ENCODE results near the gene GZF1.

The GZF1 gene

GRCh38 chr20:23356203-23356602 lies 5.8 kb upstream of the GZF1 start:
- FAIRE-seq = no peak
- TF ChIP-seq POLR2A (IDR thresholded peaks at IDR 0.05; ENCODE audit: low read depth, low read length) (peak; percentile 33; the same call in 1 of the 2 replicates), POLR2AphosphoS5 (IDR thresholded peaks at IDR 0.05; ENCODE audit: low read depth, low read length) (no peak)
- no peak for DNase-seq (ENCODE audit: insufficient read length, low spot score)

- TF ChIP-seq POLR2AphosphoS5 (IDR thresholded peaks at IDR 0.05; ENCODE audit: low read depth, low read length) (peak; percentile 81), POLR2A (IDR thresholded peaks at IDR 0.05; ENCODE audit: low read depth, low read length) (peak; percentile 80), SPI1 (IDR thresholded peaks at IDR 0.05; ENCODE audit: low read depth, low read length) (no peak), POU2F2 (IDR thresholded peaks at IDR 0.05; ENCODE audit: low read depth, low read length) (peak; percentile 43; the same call in 1 of the 2 replicates)
- FAIRE-seq = peak; percentile 93
- DNase-seq (ENCODE audit: insufficient read length, low spot score) = peak; percentile 88
Observed at GRCh38 chr20:23357767-23358562, 4.0 kb upstream of the GZF1 start.

- FAIRE-seq (no peak), DNase-seq (ENCODE audit: insufficient read length, low spot score) (no peak)
- no peak for TF ChIP-seq POU2F2 (IDR thresholded peaks at IDR 0.05; ENCODE audit: low read depth, low read length)
- TF ChIP-seq SPI1 (IDR thresholded peaks at IDR 0.05; ENCODE audit: low read depth, low read length) = no peak
- TF ChIP-seq TAF1 (IDR thresholded peaks at IDR 0.05; ENCODE audit: low read depth, low read length) = no peak
- TF ChIP-seq PAX5 (IDR thresholded peaks at IDR 0.05; ENCODE audit: insufficient read depth, low read length, severe bottlenecking) = no peak
- no peak for TF ChIP-seq POLR2A (IDR thresholded peaks at IDR 0.05; ENCODE audit: low read depth, low read length)
- no peak for TF ChIP-seq POLR2AphosphoS5 (IDR thresholded peaks at IDR 0.05; ENCODE audit: low read depth, low read length)
Observed at GRCh38 chr20:23358563-23358906, 3.4 kb upstream of the GZF1 start.

- TF ChIP-seq SPI1 (IDR thresholded peaks at IDR 0.05; ENCODE audit: low read depth, low read length) (no peak), POU2F2 (IDR thresholded peaks at IDR 0.05; ENCODE audit: low read depth, low read length) (peak; percentile 52; the same call in 1 of the 2 replicates)
- no peak for DNase-seq (ENCODE audit: insufficient read length, low spot score)
- no peak for FAIRE-seq
Observed at GRCh38 chr20:23358923-23359593, 2.9 kb upstream of the GZF1 start.

- FAIRE-seq = no peak
- TF ChIP-seq SPI1 (IDR thresholded peaks at IDR 0.05; ENCODE audit: low read depth, low read length) = no peak
- no peak for DNase-seq (ENCODE audit: insufficient read length, low spot score)
Observed at GRCh38 chr20:23360531-23360930, 1.5 kb upstream of the GZF1 start.

DNA sequence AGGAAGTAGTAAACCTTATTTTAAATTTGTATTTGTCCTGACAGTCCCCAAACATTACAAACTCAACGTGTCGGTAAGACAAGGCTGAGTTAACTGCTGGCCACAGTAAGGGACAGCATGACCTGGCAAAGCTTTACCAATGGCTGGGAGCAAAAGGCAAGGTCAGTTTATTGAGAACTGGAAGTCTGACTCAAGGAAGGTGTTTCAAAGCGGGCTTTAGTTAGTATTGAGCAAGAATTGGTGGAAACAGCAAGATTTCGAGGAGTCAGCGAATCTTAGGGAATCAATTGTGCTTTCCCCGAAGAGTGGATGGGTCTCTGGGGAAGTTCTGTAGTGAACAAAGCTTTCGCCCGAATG lies 885 bp upstream of the GZF1 start:
- no peak for DNase-seq (ENCODE audit: insufficient read length, low spot score)
- no peak for FAIRE-seq
- no peak for TF ChIP-seq POLR2AphosphoS5 (IDR thresholded peaks at IDR 0.05; ENCODE audit: low read depth, low read length)
- no peak for TF ChIP-seq TAF1 (IDR thresholded peaks at IDR 0.05; ENCODE audit: low read depth, low read length)
- no peak for TF ChIP-seq SPI1 (IDR thresholded peaks at IDR 0.05; ENCODE audit: low read depth, low read length)
- TF ChIP-seq POLR2A (IDR thresholded peaks at IDR 0.05; ENCODE audit: low read depth, low read length) = no peak
- no peak for TF ChIP-seq POU2F2 (IDR thresholded peaks at IDR 0.05; ENCODE audit: low read depth, low read length)
- no peak for TF ChIP-seq PAX5 (IDR thresholded peaks at IDR 0.05; ENCODE audit: insufficient read depth, low read length, severe bottlenecking)

DNA sequence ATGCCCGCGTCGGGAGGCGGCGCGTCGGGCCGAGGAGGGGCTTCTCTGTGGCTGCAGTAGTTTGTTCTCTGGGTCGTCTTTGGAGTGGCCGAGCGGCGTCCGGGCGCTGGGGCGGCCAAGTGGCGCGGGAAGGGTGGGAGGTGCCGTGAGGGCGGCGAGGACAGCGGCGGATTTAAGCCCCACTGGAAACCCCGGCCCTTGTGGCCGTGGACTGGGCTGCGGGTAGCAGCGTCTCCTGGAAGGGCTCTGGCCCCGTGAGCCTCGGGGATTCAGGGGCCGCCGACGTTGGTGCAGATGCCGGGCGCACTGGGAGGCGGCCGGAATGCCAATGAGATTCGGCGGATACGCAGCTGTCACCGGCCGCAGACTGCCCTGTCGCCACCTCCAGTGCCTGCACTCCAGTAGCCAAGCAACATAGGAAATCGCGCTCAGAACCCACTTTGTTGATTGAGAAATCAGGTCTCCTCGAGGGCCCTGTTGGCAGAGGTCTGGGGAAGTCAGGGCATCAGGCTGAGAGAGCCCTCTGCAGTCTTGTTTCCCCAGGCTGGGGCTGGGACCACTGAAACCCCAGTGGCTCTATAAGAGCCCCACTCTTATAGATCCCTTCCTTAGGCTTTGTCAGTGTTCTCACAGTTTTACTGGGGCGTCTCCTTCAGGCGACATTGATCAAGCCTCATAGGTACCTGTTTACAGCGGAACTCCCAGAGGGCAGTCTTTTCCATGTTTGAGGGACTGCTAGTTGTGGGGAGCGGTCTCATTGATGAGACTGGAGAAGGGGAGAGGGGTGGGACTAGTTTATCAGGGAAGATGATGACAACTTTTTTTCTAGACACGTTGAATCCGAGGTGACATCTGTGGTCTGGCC lies 642 bp downstream of the GZF1 start:
- DNase-seq (ENCODE audit: insufficient read length, low spot score) (peak; percentile 39), FAIRE-seq (no peak)
- TF ChIP-seq POU2F2 (IDR thresholded peaks at IDR 0.05; ENCODE audit: low read depth, low read length) (no peak), TAF1 (IDR thresholded peaks at IDR 0.05; ENCODE audit: low read depth, low read length) (0 out of 2 replicates have a peak, but pooled peaks have one; percentile 7), POLR2AphosphoS5 (IDR thresholded peaks at IDR 0.05; ENCODE audit: low read depth, low read length) (no peak)

DNA sequence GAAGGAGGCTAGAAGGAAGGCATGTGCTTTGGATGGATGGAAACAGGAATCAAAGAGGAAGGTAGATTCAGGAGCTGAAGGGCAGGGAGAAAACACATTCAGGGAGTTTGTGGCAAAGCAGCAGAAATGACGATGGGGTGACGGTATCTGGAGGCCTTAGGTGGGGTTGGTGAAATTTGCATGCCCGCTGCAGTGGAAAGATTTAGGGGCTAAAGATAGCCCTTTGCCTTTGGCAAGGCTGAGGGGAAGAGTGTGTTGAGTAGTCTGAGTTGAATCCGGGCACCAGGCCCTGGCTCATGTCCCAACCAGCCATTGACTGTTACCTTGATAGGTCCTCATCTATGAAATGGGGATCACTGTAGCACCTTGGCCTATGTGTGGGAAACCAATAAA lies 1.3 kb downstream of the GZF1 start:
- no peak for DNase-seq (ENCODE audit: insufficient read length, low spot score)
- FAIRE-seq = no peak
- TF ChIP-seq PAX5 (IDR thresholded peaks at IDR 0.05; ENCODE audit: insufficient read depth, low read length, severe bottlenecking) (no peak), POLR2A (IDR thresholded peaks at IDR 0.05; ENCODE audit: low read depth, low read length) (no peak)

DNA sequence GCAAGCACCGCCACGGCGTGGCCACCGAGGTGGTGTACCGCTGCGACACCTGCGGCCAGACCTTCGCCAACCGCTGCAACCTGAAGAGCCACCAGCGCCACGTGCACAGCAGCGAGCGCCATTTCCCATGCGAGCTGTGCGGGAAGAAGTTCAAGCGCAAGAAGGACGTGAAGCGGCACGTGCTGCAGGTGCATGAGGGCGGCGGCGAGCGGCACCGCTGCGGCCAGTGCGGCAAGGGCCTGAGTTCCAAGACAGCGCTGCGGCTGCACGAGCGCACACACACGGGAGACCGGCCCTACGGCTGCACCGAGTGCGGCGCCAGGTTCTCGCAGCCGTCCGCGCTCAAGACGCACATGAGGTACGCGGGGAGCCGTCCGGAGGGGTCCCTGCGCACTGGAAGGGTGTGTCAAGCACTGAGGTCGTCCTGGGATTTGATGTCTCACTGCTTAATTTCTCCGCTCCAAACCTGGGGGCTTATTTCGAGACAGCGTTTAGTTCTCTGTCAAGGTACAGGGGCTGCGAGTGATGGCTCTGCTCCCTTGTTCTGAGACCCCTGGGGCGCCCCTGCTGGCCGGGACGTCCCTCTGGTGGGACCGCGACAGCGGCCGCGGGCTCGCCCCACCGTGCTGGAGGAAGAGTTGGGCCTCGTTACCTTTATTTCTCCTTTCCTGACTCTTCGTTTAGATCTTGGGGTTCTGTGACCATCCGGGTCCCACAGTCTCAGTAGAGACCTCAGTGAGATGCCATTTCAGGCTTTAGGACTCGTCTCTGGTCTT lies 3.6 kb downstream of the GZF1 start:
- FAIRE-seq = no peak
- DNase-seq (ENCODE audit: insufficient read length, low spot score) = no peak
- no peak for TF ChIP-seq PAX5 (IDR thresholded peaks at IDR 0.05; ENCODE audit: insufficient read depth, low read length, severe bottlenecking)

DNA sequence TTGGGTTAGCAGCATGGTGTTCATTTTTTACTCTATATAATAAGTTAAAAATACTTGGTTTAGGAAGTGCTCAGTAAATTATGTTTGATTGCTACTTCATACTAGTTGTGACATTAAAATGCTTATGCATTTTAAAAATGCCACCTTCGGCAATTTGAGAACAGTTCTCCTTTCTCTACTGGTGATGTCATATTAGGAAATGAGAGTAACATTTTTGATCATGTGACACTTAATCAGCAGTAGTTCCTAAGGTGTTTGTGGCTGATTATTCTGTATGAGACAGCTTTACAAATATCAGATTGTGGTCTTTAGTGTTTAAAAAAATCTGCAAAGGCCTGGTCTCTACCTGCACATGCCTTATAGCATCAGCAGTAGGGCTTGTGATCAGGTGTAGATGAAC lies 4.4 kb downstream of the GZF1 start:
- TF ChIP-seq SPI1 (IDR thresholded peaks at IDR 0.05; ENCODE audit: low read depth, low read length) = peak; percentile 70
- no peak for TF ChIP-seq POLR2AphosphoS5 (IDR thresholded peaks at IDR 0.05; ENCODE audit: low read depth, low read length)
- DNase-seq (ENCODE audit: insufficient read length, low spot score) (no peak), FAIRE-seq (peak; percentile 89)
